ENCODE data around the gene MTMR4. TPM values are rescaled to one million over a fixed set of nuclear protein-coding genes. Genes with fewer than 3 reads are reported as not detected.
"Not testable (repeated sequence)": the region's sequence is repeated elsewhere in the genome, so short reads cannot be mapped to it uniquely, and the experiment has no call there.

The MTMR4 gene
- total RNA-seq, 1 donor from 2014 or later: 89.3 TPM

GRCh38 chr17:58492238-58493121, 22.0 kb downstream of the MTMR4 start:
- H3K36me3 Mint-ChIP-seq (ENCODE audit: insufficient read depth): peaks cover 36% of the 10 kb centered on the region
- no peak overlapping the region for H3K27ac Mint-ChIP-seq
- no peaks in the 10 kb centered on the region for H3K4me1 Mint-ChIP-seq (ENCODE audit: low read depth)
- no peak overlapping the region for H3K4me3 Mint-ChIP-seq (ENCODE audit: low read depth)
- no peak for DNase-seq (ENCODE audit: low spot score, unreplicated experiment)
- H3K9me3 Mint-ChIP-seq (ENCODE audit: low read depth): no peaks in the 10 kb centered on the region
- H3K27me3 Mint-ChIP-seq: no peaks in the 10 kb centered on the region
- no peak for TF ChIP-seq CTCF (IDR thresholded peaks at IDR 0.05; ENCODE audit: unreplicated experiment)

GRCh38 chr17:58491510-58492045, 22.9 kb downstream of the MTMR4 start:
- Mint-ChIP-seq H3K27me3 (no peaks in the 10 kb centered on the region), H3K9me3 (ENCODE audit: low read depth) (no peaks in the 10 kb centered on the region), H3K27ac (no peak overlapping the region), H3K4me1 (ENCODE audit: low read depth) (no peaks in the 10 kb centered on the region), H3K36me3 (ENCODE audit: insufficient read depth) (peaks cover 38% of the 10 kb centered on the region), H3K4me3 (ENCODE audit: low read depth) (no peak overlapping the region)
- no peak for DNase-seq (ENCODE audit: low spot score, unreplicated experiment)
- no peak for TF ChIP-seq CTCF (IDR thresholded peaks at IDR 0.05; ENCODE audit: unreplicated experiment)

GRCh38 chr17:58488428-58488890, 26.0 kb downstream of the MTMR4 start:
- Mint-ChIP-seq H3K27me3 (no peaks in the 10 kb centered on the region), H3K27ac (no peak overlapping the region), H3K9me3 (ENCODE audit: low read depth) (no peaks in the 10 kb centered on the region), H3K4me3 (ENCODE audit: low read depth) (no peak overlapping the region), H3K36me3 (ENCODE audit: insufficient read depth) (peaks cover 33% of the 10 kb centered on the region), H3K4me1 (ENCODE audit: low read depth) (peaks cover 3% of the 10 kb centered on the region)
- no peak for DNase-seq (ENCODE audit: low spot score, unreplicated experiment)
- TF ChIP-seq CTCF (IDR thresholded peaks at IDR 0.05; ENCODE audit: unreplicated experiment): no peak

GRCh38 chr17:58487589-58488427, 26.6 kb downstream of the MTMR4 start, which contains the start of gene HSF5:
TSS of gene HSF5 (minus strand) at chr17:58488408. CDS start at chr17:58488274, 134 bp downstream.
- no peak within 1 kb of the TSS for H3K4me3 Mint-ChIP-seq (ENCODE audit: low read depth)
- H3K27ac Mint-ChIP-seq: peak within 1 kb of the TSS; percentile 64
- H3K4me1 Mint-ChIP-seq (ENCODE audit: low read depth): peaks cover 3% of the 10 kb centered on the region
- no peaks in the 10 kb centered on the region for H3K27me3 Mint-ChIP-seq
- no peak for DNase-seq (ENCODE audit: low spot score, unreplicated experiment)
- peaks cover 33% of the 10 kb centered on the region for H3K36me3 Mint-ChIP-seq (ENCODE audit: insufficient read depth)
- H3K9me3 Mint-ChIP-seq (ENCODE audit: low read depth): no peaks in the 10 kb centered on the region
- no peak for TF ChIP-seq CTCF (IDR thresholded peaks at IDR 0.05; ENCODE audit: unreplicated experiment)

GRCh38 chr17:58484600-58484999, 29.8 kb downstream of the MTMR4 start:
- DNase-seq (ENCODE audit: low spot score, unreplicated experiment): no peak
- no peak overlapping the region for H3K4me3 Mint-ChIP-seq (ENCODE audit: low read depth)
- H3K36me3 Mint-ChIP-seq (ENCODE audit: insufficient read depth): peaks cover 16% of the 10 kb centered on the region
- no peak overlapping the region for H3K27ac Mint-ChIP-seq
- no peaks in the 10 kb centered on the region for H3K27me3 Mint-ChIP-seq
- no peaks in the 10 kb centered on the region for H3K9me3 Mint-ChIP-seq (ENCODE audit: low read depth)
- peaks cover 3% of the 10 kb centered on the region for H3K4me1 Mint-ChIP-seq (ENCODE audit: low read depth)
- no peak for TF ChIP-seq CTCF (IDR thresholded peaks at IDR 0.05; ENCODE audit: unreplicated experiment)

- H3K36me3 Mint-ChIP-seq (ENCODE audit: insufficient read depth): not testable (repeated sequence)
Measured at GRCh38 chr17:58481798-58482197, 32.6 kb downstream of the MTMR4 start.

More at GRCh38 chr17:58481798-58482197, 32.6 kb downstream of the MTMR4 start:
- H3K4me1 Mint-ChIP-seq (ENCODE audit: low read depth); H3K27me3 Mint-ChIP-seq; H3K9me3 Mint-ChIP-seq (ENCODE audit: low read depth); H3K27ac Mint-ChIP-seq; DNase-seq (ENCODE audit: low spot score, unreplicated experiment); H3K4me3 Mint-ChIP-seq (ENCODE audit: low read depth): not testable (repeated sequence)
